Measurements from ENCODE around the gene SLC16A2.

The SLC16A2 gene

GRCh38 chrX:74498924-74499323 lies 77.6 kb downstream of the SLC16A2 start:
- FAIRE-seq: no peak

GRCh38 chrX:74500067-74500466 lies 78.8 kb downstream of the SLC16A2 start:
- DNase-seq (ENCODE audit: insufficient read length, low spot score) (no peak), FAIRE-seq (no peak)
- no peak for TF ChIP-seq POLR2AphosphoS5 (IDR thresholded peaks at IDR 0.05; ENCODE audit: low read depth, low read length)
- no peak for TF ChIP-seq SPI1 (IDR thresholded peaks at IDR 0.05; ENCODE audit: low read depth, low read length)
- TF ChIP-seq POLR2A (IDR thresholded peaks at IDR 0.05; ENCODE audit: low read depth, low read length): no peak
- no peak for TF ChIP-seq PAX5 (IDR thresholded peaks at IDR 0.05; ENCODE audit: insufficient read depth, low read length, severe bottlenecking)

More at GRCh38 chrX:74498924-74499323, 77.6 kb downstream of the SLC16A2 start:
- TF ChIP-seq SPI1 (IDR thresholded peaks at IDR 0.05; ENCODE audit: low read depth, low read length): no peak
- no peak for TF ChIP-seq POLR2A (IDR thresholded peaks at IDR 0.05; ENCODE audit: low read depth, low read length)
- TF ChIP-seq POLR2AphosphoS5 (IDR thresholded peaks at IDR 0.05; ENCODE audit: low read depth, low read length): no peak
- TF ChIP-seq TAF1 (IDR thresholded peaks at IDR 0.05; ENCODE audit: low read depth, low read length): no peak
- no peak for TF ChIP-seq POU2F2 (IDR thresholded peaks at IDR 0.05; ENCODE audit: low read depth, low read length)
- no peak for DNase-seq (ENCODE audit: insufficient read length, low spot score)

DNA sequence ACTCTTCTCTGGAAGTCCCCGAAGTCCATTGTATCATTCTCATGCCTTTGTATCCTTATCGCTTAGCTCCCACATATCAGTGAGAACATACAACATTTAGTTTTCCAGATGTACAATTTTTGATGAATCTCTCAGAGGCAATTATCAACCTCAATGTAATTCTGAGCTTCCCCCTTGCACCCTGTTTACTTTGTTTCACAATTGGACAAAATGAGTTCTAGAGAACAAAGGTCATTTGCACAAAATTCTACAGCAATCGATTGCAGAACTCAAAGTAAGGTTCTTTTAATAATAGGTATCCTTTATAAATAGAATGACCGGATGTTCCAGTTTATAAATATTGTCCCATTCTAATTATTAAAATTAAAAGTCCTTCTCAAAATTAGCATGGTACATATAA lies 79.3 kb downstream of the SLC16A2 start:
- no peak for FAIRE-seq
- TF ChIP-seq POLR2AphosphoS5 (IDR thresholded peaks at IDR 0.05; ENCODE audit: low read depth, low read length) (no peak), POU2F2 (IDR thresholded peaks at IDR 0.05; ENCODE audit: low read depth, low read length) (no peak), PAX5 (IDR thresholded peaks at IDR 0.05; ENCODE audit: insufficient read depth, low read length, severe bottlenecking) (no peak), SPI1 (IDR thresholded peaks at IDR 0.05; ENCODE audit: low read depth, low read length) (no peak), TAF1 (IDR thresholded peaks at IDR 0.05; ENCODE audit: low read depth, low read length) (no peak), POLR2A (IDR thresholded peaks at IDR 0.05; ENCODE audit: low read depth, low read length) (no peak)
- DNase-seq (ENCODE audit: insufficient read length, low spot score): no peak

- DNase-seq (ENCODE audit: insufficient read length, low spot score): no peak
- FAIRE-seq: no peak
Measured at GRCh38 chrX:74505437-74505836, 84.1 kb downstream of the SLC16A2 start.

GRCh38 chrX:74506317-74507115 lies 85.2 kb downstream of the SLC16A2 start:
- no peak for DNase-seq (ENCODE audit: insufficient read length, low spot score)
- TF ChIP-seq POU2F2 (IDR thresholded peaks at IDR 0.05; ENCODE audit: low read depth, low read length) (no peak), POLR2AphosphoS5 (IDR thresholded peaks at IDR 0.05; ENCODE audit: low read depth, low read length) (no peak)
- FAIRE-seq: no peak

More at GRCh38 chrX:74505437-74505836, 84.1 kb downstream of the SLC16A2 start:
- TF ChIP-seq PAX5 (IDR thresholded peaks at IDR 0.05; ENCODE audit: insufficient read depth, low read length, severe bottlenecking): no peak
- TF ChIP-seq TAF1 (IDR thresholded peaks at IDR 0.05; ENCODE audit: low read depth, low read length): no peak
- no peak for TF ChIP-seq POU2F2 (IDR thresholded peaks at IDR 0.05; ENCODE audit: low read depth, low read length)
- no peak for TF ChIP-seq POLR2AphosphoS5 (IDR thresholded peaks at IDR 0.05; ENCODE audit: low read depth, low read length)

DNA sequence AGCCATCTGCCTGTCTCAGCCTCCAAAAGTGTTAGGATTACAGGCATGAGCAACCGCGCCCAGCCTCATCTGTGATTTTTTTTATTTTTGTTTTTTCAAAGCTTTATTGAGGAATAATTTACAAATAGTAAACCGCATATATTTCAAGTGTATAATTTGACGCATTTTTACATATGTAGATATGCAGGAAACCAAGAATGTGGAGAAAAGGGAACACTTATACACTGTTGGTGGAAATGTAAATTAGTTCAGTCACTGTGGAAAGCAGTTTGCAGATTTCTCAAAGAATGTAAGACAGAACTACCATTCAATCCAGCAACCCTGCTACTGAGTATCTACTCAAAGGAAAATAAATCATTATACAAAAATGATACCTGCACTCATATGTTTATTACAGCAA lies 85.9 kb downstream of the SLC16A2 start:
- DNase-seq (ENCODE audit: insufficient read length, low spot score) (no peak), FAIRE-seq (no peak)
- TF ChIP-seq SPI1 (IDR thresholded peaks at IDR 0.05; ENCODE audit: low read depth, low read length) (no peak), POLR2AphosphoS5 (IDR thresholded peaks at IDR 0.05; ENCODE audit: low read depth, low read length) (no peak)

GRCh38 chrX:74509989-74510388 lies 88.7 kb downstream of the SLC16A2 start:
- DNase-seq (ENCODE audit: insufficient read length, low spot score) (no peak), FAIRE-seq (no peak)
- TF ChIP-seq PAX5 (IDR thresholded peaks at IDR 0.05; ENCODE audit: insufficient read depth, low read length, severe bottlenecking): no peak
- no peak for TF ChIP-seq POU2F2 (IDR thresholded peaks at IDR 0.05; ENCODE audit: low read depth, low read length)
- TF ChIP-seq TAF1 (IDR thresholded peaks at IDR 0.05; ENCODE audit: low read depth, low read length): no peak
- no peak for TF ChIP-seq POLR2A (IDR thresholded peaks at IDR 0.05; ENCODE audit: low read depth, low read length)
- no peak for TF ChIP-seq POLR2AphosphoS5 (IDR thresholded peaks at IDR 0.05; ENCODE audit: low read depth, low read length)
- TF ChIP-seq SPI1 (IDR thresholded peaks at IDR 0.05; ENCODE audit: low read depth, low read length): no peak

- no peak for TF ChIP-seq POLR2AphosphoS5 (IDR thresholded peaks at IDR 0.05; ENCODE audit: low read depth, low read length)
- no peak for TF ChIP-seq POU2F2 (IDR thresholded peaks at IDR 0.05; ENCODE audit: low read depth, low read length)
- TF ChIP-seq SPI1 (IDR thresholded peaks at IDR 0.05; ENCODE audit: low read depth, low read length): no peak
- no peak for TF ChIP-seq TAF1 (IDR thresholded peaks at IDR 0.05; ENCODE audit: low read depth, low read length)
- TF ChIP-seq POLR2A (IDR thresholded peaks at IDR 0.05; ENCODE audit: low read depth, low read length): no peak
- TF ChIP-seq PAX5 (IDR thresholded peaks at IDR 0.05; ENCODE audit: insufficient read depth, low read length, severe bottlenecking): no peak
- DNase-seq (ENCODE audit: insufficient read length, low spot score) (no peak), FAIRE-seq (peak; percentile 67)
Measured at GRCh38 chrX:74510401-74510800, 89.1 kb downstream of the SLC16A2 start.

- FAIRE-seq (no peak), DNase-seq (ENCODE audit: insufficient read length, low spot score) (no peak)
- TF ChIP-seq TAF1 (IDR thresholded peaks at IDR 0.05; ENCODE audit: low read depth, low read length): no peak
- TF ChIP-seq POLR2AphosphoS5 (IDR thresholded peaks at IDR 0.05; ENCODE audit: low read depth, low read length): no peak
- TF ChIP-seq POU2F2 (IDR thresholded peaks at IDR 0.05; ENCODE audit: low read depth, low read length): no peak
- TF ChIP-seq PAX5 (IDR thresholded peaks at IDR 0.05; ENCODE audit: insufficient read depth, low read length, severe bottlenecking): no peak
- no peak for TF ChIP-seq POLR2A (IDR thresholded peaks at IDR 0.05; ENCODE audit: low read depth, low read length)
- no peak for TF ChIP-seq SPI1 (IDR thresholded peaks at IDR 0.05; ENCODE audit: low read depth, low read length)
Measured at GRCh38 chrX:74511704-74512103, 90.4 kb downstream of the SLC16A2 start.

GRCh38 chrX:74514384-74514783 lies 93.1 kb downstream of the SLC16A2 start:
- DNase-seq (ENCODE audit: insufficient read length, low spot score) (no peak), FAIRE-seq (no peak)
- no peak for TF ChIP-seq SPI1 (IDR thresholded peaks at IDR 0.05; ENCODE audit: low read depth, low read length)
- no peak for TF ChIP-seq TAF1 (IDR thresholded peaks at IDR 0.05; ENCODE audit: low read depth, low read length)
- no peak for TF ChIP-seq POLR2A (IDR thresholded peaks at IDR 0.05; ENCODE audit: low read depth, low read length)
- no peak for TF ChIP-seq PAX5 (IDR thresholded peaks at IDR 0.05; ENCODE audit: insufficient read depth, low read length, severe bottlenecking)
- TF ChIP-seq POU2F2 (IDR thresholded peaks at IDR 0.05; ENCODE audit: low read depth, low read length): no peak
- no peak for TF ChIP-seq POLR2AphosphoS5 (IDR thresholded peaks at IDR 0.05; ENCODE audit: low read depth, low read length)
